ENCODE results near the gene TMCO4. TPM values are rescaled to one million over a fixed set of nuclear protein-coding genes. Genes with fewer than 3 reads are reported as not detected.

TMCO4 gene
- total and polyA plus RNA-seq, 2 of the 8 experiments (the other 6 are each of a cell fraction or from before 2014, with no cell fraction given): 3.0 to 3.1 TPM

- peaks cover 0 to 33% (median 22%) of the 10 kb centered on the region in 4 experiments; a peak in 6 of 7 replicates for H3K27me3 ChIP-seq (replicated peaks in 1 of 4; ENCODE audit: control insufficient read depth in 3 of 4, extremely low read depth in 1 of 4, insufficient read depth in 3 of 4, low read length in 3 of 4)
- no peak overlapping the region for H2BK15ac ChIP-seq (ENCODE audit: low read length)
- no peak overlapping the region for H2AK5ac ChIP-seq (ENCODE audit: low read depth, low read length)
- no peak overlapping the region for H2BK12ac ChIP-seq (ENCODE audit: low read depth, low read length)
- no peak overlapping the region for H3K23ac ChIP-seq (ENCODE audit: insufficient read length)
- no peaks in the 10 kb centered on the region for H4K20me1 ChIP-seq (replicated peaks in 1 of 2; ENCODE audit: control insufficient read depth in 1 of 2, insufficient read depth in 2 of 2, low read length in 2 of 2)
- H3K9ac ChIP-seq (replicated peaks in 1 of 4; ENCODE audit: extremely low read depth in 1 of 4, low read depth in 3 of 4, low read length in 3 of 4): no peak overlapping the region
- H3K4me2 ChIP-seq (ENCODE audit: insufficient read depth in 1 of 2, low read depth in 2 of 2, low read length in 2 of 2): peak overlapping the region; percentile 17 to 22; a peak in 1 of 4 replicates
- no peaks in the 10 kb centered on the region for H3K79me1 ChIP-seq (ENCODE audit: low read depth, low read length)
- H2AFZ ChIP-seq (ENCODE audit: low read length): peak overlapping the region; percentile 19; the same call in 1 of the 2 replicates
- peak overlapping the region; percentile 37; the same call in 1 of the 2 replicates for H4K8ac ChIP-seq (ENCODE audit: extremely low read depth, insufficient read depth, low read length)
- H3K4me1 ChIP-seq (replicated peaks in 1 of 4; ENCODE audit: control insufficient read depth in 3 of 4, insufficient read depth in 4 of 4, low read length in 3 of 4): peaks cover 2 to 9% (median 6%) of the 10 kb centered on the region in 4 experiments; a peak in 6 of 7 replicates
- H3K4me3 ChIP-seq (ENCODE audit: extremely low read depth in 1 of 4, insufficient read depth in 2 of 4, low read depth in 3 of 4, low read length in 4 of 4): no peak overlapping the region
- DNase-seq (ENCODE audit: low read depth in 1 of 2, low spot score in 2 of 2): no peak
- no peak overlapping the region for H4K91ac ChIP-seq (replicated peaks; ENCODE audit: insufficient read length, low read length)
- H3K18ac ChIP-seq (ENCODE audit: extremely low read depth, low read length): no peak overlapping the region
- H3K4ac ChIP-seq (replicated peaks; ENCODE audit: insufficient read length, low read depth, low read length): no peak overlapping the region
- ChIA-PET CTCF (ENCODE audit: partially characterized antibody) (interaction anchor here (1.3 kb wide), 2 partner anchors 15 to 895 kb away, joined by 3 to 5 read pairs; no protein-coding TSS in a partner anchor), POLR2A (ENCODE audit: partially characterized antibody) (interaction anchor here (0.8 kb wide), 1 partner anchor 109 kb away, joined by 3 read pairs; no protein-coding TSS in a partner anchor)
- no peak overlapping the region for H2BK120ac ChIP-seq (replicated peaks; ENCODE audit: low read depth, low read length)
- FAIRE-seq: no peak
- no peak overlapping the region for H2BK5ac ChIP-seq (ENCODE audit: low read depth, low read length)
- no peaks in the 10 kb centered on the region for H3K9me3 ChIP-seq (ENCODE audit: insufficient read depth in 2 of 2, low read depth in 1 of 2, low read length in 1 of 2)
- no peak overlapping the region for H3K27ac ChIP-seq (ENCODE audit: low read depth, low read length)
- H4K5ac ChIP-seq (ENCODE audit: insufficient read length, low read depth, low read length): no peak overlapping the region
- peaks cover 5% of the 10 kb centered on the region; the same call in 1 of the 2 replicates for H3K23me2 ChIP-seq (ENCODE audit: low read depth, low read length)
- no peaks in the 10 kb centered on the region for H3K36me3 ChIP-seq (ENCODE audit: control insufficient read depth in 2 of 4, insufficient read depth in 4 of 4, low read length in 3 of 4)
- H3K14ac ChIP-seq (ENCODE audit: insufficient read length): no peak overlapping the region
- H3K56ac ChIP-seq (replicated peaks; ENCODE audit: insufficient read length, low read depth, low read length): no peak overlapping the region
- H3K79me2 ChIP-seq (ENCODE audit: control insufficient read depth in 1 of 2, insufficient read depth in 2 of 2, low read length in 2 of 2): no peaks in the 10 kb centered on the region
- whole genome bisulfite sequencing, 2 experiments (ENCODE audit: extremely low coverage in 1 of 2, insufficient coverage in 1 of 2, insufficient read length in 1 of 2, insufficient replicate concordance in 2 of 2, low coverage in 1 of 2, low lambda C conversion rate in 2 of 2, missing lambda C conversion rate in 1 of 2): 26% methylated on average over 7 of the region's 7 CpGs; no CpG with 5 or more reads in 1 of the 2 experiments
- no peak overlapping the region for H2BK20ac ChIP-seq (ENCODE audit: low read length)
These were observed 2.6 kb upstream of the TMCO4 start for GRCh38 chr1:19802269-19802668.

Measured in H1 (cell line).